Transverse colon (tissue), 3 donors: ENCODE results near the gene TXNIP.
A peak's percentile ranks its signal among the peaks of the same experiment; 100 is the strongest.

Source experiments
- EP300 ChIP-seq: sonication (generic); formaldehyde crosslinking; IDR thresholded peaks from one replicate; pipeline ENCODE4 v1.6.1; 2017; ENCODE audit warnings: antibody characterized with exemption, low read depth
- POLR2A ChIP-seq: fragments of 450-650 bp; IDR thresholded peaks from one replicate; pipeline ENCODE4 v1.6.1; 2016; ENCODE audit warnings: antibody characterized with exemption, mild to moderate bottlenecking, moderate library complexity
- TF ChIP-seq, protein P1 (sequence below), 5 experiments: fragments of 200-600 bp in 3 of 5; fragments of 450-650 bp in 2 of 5; sonication (generic) in 3 of 5; IDR thresholded peaks; 1 replicate in 2 of 5; 2 replicates in 3 of 5; pipeline ENCODE4 v1.5.1; 2016 to 2017; ENCODE audit warnings: antibody characterized with exemption in 5 of 5, inconsistent platforms in 3 of 5, mild to moderate bottlenecking in 2 of 5, moderate library complexity in 1 of 5

DNA sequence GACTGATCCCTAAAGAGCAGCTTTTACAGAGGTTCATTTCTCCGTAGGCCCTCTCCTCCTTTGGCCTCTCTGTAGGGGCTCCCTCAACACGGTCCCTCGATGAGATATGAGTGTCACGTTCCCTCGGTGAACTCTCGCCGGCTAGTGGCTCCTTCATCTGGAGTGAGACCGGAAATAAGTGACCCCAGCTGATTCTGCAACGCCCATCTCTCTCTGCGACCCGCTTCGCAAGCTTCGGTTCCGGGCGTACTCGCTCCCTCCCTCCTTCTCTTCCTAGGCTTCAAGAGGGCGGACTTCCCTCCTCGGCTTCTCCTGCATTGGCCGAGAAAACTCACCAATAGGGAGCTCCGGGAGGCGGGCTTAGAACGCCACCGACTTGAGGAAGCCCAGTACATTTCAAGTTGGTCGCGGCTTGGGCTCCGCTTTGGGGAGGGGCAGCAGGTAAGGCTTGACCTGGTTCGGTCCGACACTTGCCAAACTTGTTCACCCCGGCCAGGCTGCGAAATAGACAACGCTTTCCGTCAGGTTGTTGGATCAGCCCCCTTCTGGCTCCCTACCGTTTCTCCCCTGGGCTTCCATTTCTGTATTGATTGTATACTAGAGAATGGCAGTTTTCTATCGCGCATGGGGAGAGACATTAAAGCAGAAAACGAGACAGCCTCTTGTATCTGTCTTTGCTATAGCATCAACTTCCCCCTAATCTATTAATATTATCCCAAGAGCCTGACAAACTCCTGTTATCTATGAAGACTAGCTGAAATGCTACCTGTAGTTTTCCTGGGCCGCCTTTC is 31.9 kb downstream of the TXNIP start, which contains the start of the genes ANKRD34A and POLR3GL:
- peak; percentile 92 for TF ChIP-seq POLR2A
- TF ChIP-seq, protein P1, sequence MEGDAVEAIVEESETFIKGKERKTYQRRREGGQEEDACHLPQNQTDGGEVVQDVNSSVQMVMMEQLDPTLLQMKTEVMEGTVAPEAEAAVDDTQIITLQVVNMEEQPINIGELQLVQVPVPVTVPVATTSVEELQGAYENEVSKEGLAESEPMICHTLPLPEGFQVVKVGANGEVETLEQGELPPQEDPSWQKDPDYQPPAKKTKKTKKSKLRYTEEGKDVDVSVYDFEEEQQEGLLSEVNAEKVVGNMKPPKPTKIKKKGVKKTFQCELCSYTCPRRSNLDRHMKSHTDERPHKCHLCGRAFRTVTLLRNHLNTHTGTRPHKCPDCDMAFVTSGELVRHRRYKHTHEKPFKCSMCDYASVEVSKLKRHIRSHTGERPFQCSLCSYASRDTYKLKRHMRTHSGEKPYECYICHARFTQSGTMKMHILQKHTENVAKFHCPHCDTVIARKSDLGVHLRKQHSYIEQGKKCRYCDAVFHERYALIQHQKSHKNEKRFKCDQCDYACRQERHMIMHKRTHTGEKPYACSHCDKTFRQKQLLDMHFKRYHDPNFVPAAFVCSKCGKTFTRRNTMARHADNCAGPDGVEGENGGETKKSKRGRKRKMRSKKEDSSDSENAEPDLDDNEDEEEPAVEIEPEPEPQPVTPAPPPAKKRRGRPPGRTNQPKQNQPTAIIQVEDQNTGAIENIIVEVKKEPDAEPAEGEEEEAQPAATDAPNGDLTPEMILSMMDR (IDR thresholded peaks at IDR 0.05): no peak
- TF ChIP-seq EP300: no peak
